ENCODE results near the gene ABCB8.
"Not testable (repeated sequence)": the region's sequence is repeated elsewhere in the genome, so short reads cannot be mapped to it uniquely, and the experiment has no call there.

Gene ABCB8

DNA sequence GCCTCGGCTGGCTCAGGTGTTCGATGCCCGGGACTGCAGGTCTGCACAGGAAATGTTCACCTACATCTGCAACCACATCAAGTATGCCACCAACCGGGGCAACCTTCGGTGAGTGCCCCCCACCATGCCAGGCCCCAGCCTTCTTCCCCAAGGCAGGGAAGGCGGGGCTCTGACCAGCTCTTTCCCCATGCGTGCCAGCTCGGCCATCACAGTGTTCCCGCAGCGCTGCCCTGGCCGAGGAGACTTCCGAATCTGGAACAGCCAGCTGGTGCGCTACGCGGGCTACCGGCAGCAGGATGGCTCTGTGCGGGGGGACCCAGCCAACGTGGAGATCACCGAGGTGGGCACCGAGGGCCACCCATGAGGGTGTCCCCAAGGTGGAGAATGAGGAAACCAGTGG, 29.9 kb upstream of the ABCB8 start:
- no peak for DNase-seq

- no peak for DNase-seq
These were observed 29.2 kb upstream of the ABCB8 start for GRCh38 chr7:150999001-150999400.

GRCh38 chr7:150999497-151000230, 28.6 kb upstream of the ABCB8 start:
- DNase-seq = no peak

- no peak for DNase-seq
These were observed 27.3 kb upstream of the ABCB8 start for GRCh38 chr7:151000897-151001495.

GRCh38 chr7:151001546-151001945, 26.7 kb upstream of the ABCB8 start:
- DNase-seq = no peak

DNA sequence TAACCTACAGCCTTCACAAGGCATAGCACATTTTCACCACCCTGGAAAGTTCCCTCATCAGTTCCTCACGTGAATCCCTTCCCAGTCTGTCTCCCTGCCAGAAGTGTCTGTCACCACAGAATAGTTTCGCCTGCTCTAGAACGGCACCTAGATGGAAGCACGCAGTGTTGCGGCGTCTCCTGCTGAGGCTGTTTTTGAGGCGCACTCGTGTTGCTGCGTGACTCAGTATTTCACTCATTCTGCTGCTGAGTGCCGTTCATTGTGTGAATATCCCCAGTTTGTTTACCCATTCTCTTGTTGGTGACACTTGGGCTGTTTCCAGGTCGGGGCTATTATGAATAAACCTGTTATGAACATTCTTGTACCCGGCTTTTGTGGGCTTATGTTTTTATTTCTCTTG, 24.7 kb upstream of the ABCB8 start:
- DNase-seq = no peak

GRCh38 chr7:151005566-151005965, 22.7 kb upstream of the ABCB8 start:
- DNase-seq = no peak

DNA sequence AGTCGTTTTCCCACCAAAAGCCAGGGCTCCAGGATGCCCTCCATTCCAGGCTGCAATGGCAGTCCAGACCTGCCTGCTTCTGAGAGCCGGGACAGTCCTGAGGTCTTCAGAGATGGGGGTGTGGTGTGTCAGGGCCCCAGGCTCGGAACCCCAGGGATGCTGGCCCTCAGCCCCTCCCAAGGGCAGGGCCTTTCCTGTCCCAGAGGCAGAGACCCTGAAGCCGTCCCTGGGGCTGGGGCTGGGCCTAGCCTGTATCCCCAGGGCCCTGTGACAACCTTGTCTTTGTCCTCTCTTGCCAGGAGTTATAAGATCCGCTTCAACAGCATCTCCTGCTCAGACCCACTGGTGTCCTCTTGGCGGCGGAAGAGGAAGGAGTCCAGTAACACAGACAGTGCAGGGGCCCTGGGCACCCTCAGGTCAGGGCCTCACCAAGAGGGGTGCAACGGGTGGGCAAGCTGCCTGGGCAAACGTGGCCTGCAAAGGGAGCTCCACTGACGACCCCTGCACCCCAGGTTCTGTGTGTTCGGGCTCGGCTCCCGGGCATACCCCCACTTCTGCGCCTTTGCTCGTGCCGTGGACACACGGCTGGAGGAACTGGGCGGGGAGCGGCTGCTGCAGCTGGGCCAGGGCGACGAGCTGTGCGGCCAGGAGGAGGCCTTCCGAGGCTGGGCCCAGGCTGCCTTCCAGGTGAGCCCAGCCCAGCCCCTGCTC, 21.5 kb upstream of the ABCB8 start:
- no peak for DNase-seq

DNA sequence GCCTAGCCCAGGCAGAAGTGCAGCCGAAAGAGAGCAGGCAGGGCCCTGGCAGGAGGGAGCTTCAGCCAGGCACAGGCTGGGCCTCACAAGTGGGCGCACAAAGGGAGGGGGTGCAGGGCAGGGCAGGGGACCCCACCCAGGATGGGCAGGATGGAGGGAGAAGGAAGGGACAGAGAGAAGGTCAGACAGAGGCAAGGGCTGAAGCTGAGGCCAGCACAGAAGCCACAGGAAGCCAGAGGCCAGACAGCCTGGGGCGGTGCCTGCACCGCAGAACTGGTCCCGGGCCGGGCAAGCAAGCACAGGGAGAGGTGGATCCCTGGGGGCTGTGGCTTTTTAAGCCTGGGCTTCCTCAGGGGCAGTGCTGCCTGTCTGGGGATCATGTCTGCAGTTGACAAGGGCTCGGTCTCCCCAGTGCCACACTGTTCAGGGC, 20.8 kb upstream of the ABCB8 start:
- DNase-seq = no peak

- peak; percentile 71 for DNase-seq
These were observed 20.1 kb upstream of the ABCB8 start for GRCh38 chr7:151008143-151008510.

DNA sequence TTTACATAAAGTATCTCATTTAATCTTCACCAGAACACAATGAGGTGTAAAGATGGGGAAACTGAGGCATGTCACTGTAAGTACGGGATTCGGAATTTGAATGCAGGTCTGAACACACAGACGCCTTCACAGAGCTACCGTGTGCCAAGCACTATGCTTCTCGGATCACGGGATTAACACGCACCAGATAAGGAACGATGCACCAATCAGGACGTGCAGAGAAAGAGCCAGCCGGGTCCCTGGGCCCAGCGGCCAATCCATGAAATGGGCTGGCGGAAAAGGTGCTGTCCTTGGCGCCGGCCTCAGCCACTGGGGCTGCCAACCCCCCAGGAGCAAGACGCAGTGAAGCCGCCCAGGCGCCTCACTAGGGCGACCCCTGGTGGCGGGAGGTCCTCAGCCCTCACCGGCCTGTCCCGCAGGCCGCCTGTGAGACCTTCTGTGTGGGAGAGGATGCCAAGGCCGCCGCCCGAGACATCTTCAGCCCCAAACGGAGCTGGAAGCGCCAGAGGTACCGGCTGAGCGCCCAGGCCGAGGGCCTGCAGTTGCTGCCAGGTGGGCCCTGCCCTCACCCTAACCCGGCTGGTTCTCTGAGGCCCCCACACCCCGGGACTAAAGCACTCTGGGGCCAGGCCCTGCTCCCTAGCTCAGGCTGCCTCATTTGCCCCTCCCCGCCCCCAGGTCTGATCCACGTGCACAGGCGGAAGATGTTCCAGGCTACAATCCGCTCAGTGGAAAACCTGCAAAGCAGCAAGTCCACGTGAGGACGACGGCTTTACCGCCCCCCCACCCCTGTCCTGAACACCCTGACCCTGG, 19.5 kb upstream of the ABCB8 start:
- DNase-seq = peak; percentile 87

- no peak for DNase-seq
These were observed 18.8 kb upstream of the ABCB8 start for GRCh38 chr7:151009327-151010036.

DNA sequence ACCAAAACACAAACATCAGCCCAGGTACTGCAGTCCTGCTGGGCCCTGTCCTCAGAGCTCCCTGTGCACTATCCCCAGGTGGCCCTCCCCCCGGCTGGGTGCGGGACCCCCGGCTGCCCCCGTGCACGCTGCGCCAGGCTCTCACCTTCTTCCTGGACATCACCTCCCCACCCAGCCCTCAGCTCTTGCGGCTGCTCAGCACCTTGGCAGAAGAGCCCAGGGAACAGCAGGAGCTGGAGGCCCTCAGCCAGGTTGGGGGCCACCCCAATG, 18.3 kb upstream of the ABCB8 start:
- DNase-seq = no peak

- peak; percentile 61 for DNase-seq
These were observed 17.7 kb upstream of the ABCB8 start for GRCh38 chr7:151010307-151011096.

DNA sequence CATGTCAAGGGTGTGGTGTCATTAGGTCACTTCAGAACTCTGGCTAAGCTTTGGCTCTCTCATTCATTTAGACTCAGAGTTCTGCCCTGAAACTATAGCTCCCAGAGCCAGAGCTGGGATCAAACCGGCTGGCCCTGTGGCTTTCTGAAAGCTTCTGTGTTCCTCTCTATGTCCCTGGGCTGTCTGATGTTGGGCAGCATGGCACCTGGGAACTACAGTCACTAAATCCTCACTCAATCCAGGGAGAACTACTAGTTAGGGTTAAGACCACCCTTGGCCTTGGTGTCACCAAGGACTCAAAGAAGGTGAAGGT, 17.2 kb upstream of the ABCB8 start:
- no peak for DNase-seq

GRCh38 chr7:151011616-151012015, 16.6 kb upstream of the ABCB8 start:
- DNase-seq = not testable (repeated sequence)

DNA sequence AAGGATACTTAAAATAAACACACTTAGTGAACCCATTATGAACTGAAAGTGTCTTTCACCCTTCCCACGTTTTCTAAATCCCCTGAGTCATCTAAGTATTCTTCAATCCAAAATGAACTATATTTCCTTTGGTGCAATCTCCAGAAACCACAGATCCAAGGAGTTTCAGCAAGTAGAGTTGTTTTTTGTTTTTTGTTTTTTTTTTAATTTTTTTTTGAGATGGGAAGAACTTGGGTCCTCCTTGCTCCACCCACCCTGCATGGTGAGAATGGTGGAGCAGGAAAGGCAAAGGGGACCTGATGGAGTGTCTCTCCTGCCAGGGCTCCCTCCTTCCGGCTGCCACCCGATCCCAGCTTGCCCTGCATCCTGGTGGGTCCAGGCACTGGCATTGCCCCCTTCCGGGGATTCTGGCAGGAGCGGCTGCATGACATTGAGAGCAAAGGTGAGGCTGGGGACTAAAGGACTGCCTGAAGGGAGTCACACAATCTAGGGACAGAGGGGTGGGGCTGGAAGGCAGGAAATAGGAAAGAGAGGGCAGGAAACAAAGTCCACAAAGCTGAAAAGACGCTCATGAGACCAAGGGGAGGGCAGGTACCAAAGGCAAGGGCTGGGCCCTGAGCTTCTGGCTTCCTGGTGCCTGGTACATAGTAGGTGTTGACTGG, 16.1 kb upstream of the ABCB8 start:
- DNase-seq = no peak

DNA sequence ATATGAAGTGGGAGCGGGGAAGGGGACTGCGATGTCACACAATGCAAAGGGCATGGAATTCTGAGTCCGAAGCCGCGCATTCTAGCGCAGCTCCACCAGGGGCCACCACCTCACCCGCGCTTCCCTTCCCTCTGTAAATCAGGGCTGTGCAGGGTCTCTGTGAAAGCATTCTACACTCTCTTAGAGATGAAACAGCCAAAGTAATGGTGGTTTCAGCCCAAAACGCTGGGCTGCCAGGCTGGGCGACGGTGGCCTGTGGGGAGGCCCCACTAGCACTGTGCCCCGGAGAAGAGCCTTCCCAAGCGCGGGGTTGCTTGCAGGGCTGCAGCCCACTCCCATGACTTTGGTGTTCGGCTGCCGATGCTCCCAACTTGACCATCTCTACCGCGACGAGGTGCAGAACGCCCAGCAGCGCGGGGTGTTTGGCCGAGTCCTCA, 15.3 kb upstream of the ABCB8 start:
- DNase-seq = peak; percentile 46

DNA sequence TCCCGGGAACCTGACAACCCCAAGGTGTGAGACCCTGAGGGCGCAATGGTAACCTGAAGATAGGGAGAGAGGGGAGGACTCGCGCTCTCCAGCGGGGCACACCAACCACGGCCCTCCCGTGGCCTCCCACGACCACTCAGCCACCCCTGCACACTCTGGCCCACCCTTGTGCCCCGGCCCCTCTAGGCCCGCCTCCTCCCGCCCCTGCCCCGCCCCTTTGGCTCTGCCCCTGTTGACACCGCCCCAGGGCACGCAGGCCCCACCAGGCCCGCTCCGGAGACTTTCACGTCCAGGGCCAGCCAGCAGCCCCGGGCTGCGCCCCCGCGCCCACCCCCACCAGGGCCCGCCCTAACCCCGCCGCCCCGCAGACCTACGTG, 14.9 kb upstream of the ABCB8 start:
- no peak for DNase-seq

GRCh38 chr7:151013733-151014497, 14.3 kb upstream of the ABCB8 start:
- peak; percentile 94 for DNase-seq

DNA sequence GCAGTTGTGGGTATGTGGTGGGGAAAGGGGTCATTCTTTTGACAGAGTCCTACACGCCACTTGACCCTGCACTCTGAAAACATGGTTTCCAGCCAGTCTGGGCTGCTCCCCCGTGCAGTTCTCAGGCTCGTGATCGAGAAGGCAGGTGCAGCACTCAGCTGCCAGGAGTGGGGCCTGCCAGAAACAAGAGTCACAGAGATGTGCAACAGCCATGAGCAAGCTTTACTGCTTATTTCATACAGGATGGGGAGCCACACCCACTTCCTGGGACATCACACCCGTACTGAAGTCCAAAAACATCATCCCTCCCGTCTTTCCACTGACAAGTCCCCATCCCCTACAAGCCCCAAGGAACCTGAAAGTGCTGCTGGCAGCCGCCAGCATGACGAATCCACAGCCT, 13.3 kb upstream of the ABCB8 start:
- peak; percentile 74 for DNase-seq

Data from CD4-positive, alpha-beta T cell treated with Interleukin-6 for 4 hours (primary cell).